ENCODE data around the gene GAD2. TPM values are rescaled to one million over a fixed set of nuclear protein-coding genes. Genes with fewer than 3 reads are reported as not detected.

Gene GAD2
- total RNA-seq, 1 donor from 2014 or later, result not detected

DNA sequence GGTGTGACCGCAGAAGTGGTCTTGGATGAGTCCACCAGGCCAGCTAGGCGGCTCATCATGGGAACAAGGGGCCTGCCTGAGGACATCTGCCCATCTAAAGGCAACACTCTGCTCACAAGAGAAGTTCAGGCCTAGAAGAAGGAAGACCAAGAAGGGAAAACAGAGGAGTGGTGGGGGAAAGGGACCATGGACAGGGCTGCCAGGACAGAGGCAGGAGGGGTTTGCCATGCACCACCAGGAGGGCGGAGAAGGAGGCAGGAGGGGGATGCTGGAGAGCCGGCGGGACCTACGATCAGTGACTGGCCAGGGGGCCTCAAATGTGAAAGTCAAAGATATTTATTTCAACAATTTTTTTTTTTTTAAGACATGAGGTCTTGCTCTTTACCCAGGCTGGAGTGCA is 33.1 kb downstream of the GAD2 start:
- Histone ChIP-seq H3K36me3 (ENCODE audit: control insufficient read depth in 3 of 3, insufficient read depth in 3 of 3, low read length in 3 of 3) (no peaks in the 10 kb centered on the region), H3K4me3 (ENCODE audit: low read length in 3 of 3) (no peak overlapping the region), H3K27ac (ENCODE audit: low read depth, low read length) (no peak overlapping the region), H3K4me1 (ENCODE audit: control insufficient read depth in 3 of 3, insufficient read depth in 3 of 3, low read length in 3 of 3) (no peaks in the 10 kb centered on the region), H3K9ac (ENCODE audit: low read depth in 1 of 3, low read length in 3 of 3) (no peak overlapping the region), H3K9me3 (ENCODE audit: control insufficient read depth in 3 of 3, low read length in 3 of 3) (peaks cover 0 to 1% (median 0%) of the 10 kb centered on the region in 3 donors), H3K27me3 (ENCODE audit: control insufficient read depth in 3 of 3, insufficient read depth in 3 of 3, low read length in 3 of 3) (no peaks in the 10 kb centered on the region)

DNA sequence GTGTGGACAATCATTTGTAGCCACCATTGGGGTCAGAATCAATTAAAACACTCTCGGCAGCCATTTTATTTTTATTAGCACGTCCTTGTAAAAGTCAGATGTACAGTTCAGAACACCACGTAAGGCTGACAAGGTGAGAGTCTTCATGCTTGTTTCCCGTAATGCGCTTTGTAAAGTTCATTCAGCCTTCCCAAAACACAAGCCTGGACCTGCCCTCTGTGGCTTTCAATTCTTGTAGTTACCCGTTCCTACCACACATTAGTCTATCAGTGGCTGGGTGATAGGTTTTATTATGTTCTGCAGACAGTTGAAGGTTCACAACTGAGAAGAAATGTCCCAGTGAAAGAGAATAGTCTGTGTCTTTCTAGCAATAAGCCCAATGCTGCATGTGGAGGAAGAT is 35.4 kb downstream of the GAD2 start:
- no peaks in the 10 kb centered on the region for H3K36me3 ChIP-seq (ENCODE audit: control insufficient read depth in 3 of 3, insufficient read depth in 3 of 3, low read length in 3 of 3)
- no peak overlapping the region for H3K27ac ChIP-seq (ENCODE audit: low read depth, low read length)
- peaks cover 0 to 2% (median 0%) of the 10 kb centered on the region in 3 donors for H3K9me3 ChIP-seq (ENCODE audit: control insufficient read depth in 3 of 3, low read length in 3 of 3)
- H3K9ac ChIP-seq (ENCODE audit: low read depth in 1 of 3, low read length in 3 of 3), result no peak overlapping the region
- H3K27me3 ChIP-seq (ENCODE audit: control insufficient read depth in 3 of 3, insufficient read depth in 3 of 3, low read length in 3 of 3), result no peaks in the 10 kb centered on the region
- no peak overlapping the region for H3K4me3 ChIP-seq (ENCODE audit: low read length in 3 of 3)
- no peaks in the 10 kb centered on the region for H3K4me1 ChIP-seq (ENCODE audit: control insufficient read depth in 3 of 3, insufficient read depth in 3 of 3, low read length in 3 of 3)

DNA sequence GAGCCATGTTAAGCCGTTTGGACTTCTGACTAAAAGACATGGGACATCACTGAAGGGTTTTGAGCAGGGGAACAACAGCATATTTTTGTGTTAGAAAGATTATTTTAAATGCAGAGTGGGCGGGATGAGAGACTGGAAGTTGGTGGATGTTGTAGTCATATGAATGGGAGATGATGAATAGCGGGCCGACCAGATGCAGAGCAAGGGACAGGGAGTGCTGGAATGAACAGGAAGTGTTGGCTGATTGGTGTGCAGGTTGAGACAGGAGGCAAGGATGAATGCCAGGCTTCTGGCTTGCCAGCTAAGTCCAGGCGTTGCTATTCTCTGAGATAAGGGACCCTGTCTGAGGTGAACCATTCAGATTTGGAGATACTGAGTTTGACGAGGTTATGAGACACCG is 38.0 kb downstream of the GAD2 start:
- H3K9me3 ChIP-seq (ENCODE audit: control insufficient read depth in 3 of 3, low read length in 3 of 3), result peaks cover 0 to 2% (median 0%) of the 10 kb centered on the region in 3 donors
- no peaks in the 10 kb centered on the region for H3K4me1 ChIP-seq (ENCODE audit: control insufficient read depth in 3 of 3, insufficient read depth in 3 of 3, low read length in 3 of 3)
- H3K36me3 ChIP-seq (ENCODE audit: control insufficient read depth in 3 of 3, insufficient read depth in 3 of 3, low read length in 3 of 3), result no peaks in the 10 kb centered on the region
- H3K9ac ChIP-seq (ENCODE audit: low read depth in 1 of 3, low read length in 3 of 3), result no peak overlapping the region
- no peak overlapping the region for H3K4me3 ChIP-seq (ENCODE audit: low read length in 3 of 3)
- H3K27me3 ChIP-seq (ENCODE audit: control insufficient read depth in 3 of 3, insufficient read depth in 3 of 3, low read length in 3 of 3), result no peaks in the 10 kb centered on the region
- H3K27ac ChIP-seq (ENCODE audit: low read depth, low read length), result no peak overlapping the region

DNA sequence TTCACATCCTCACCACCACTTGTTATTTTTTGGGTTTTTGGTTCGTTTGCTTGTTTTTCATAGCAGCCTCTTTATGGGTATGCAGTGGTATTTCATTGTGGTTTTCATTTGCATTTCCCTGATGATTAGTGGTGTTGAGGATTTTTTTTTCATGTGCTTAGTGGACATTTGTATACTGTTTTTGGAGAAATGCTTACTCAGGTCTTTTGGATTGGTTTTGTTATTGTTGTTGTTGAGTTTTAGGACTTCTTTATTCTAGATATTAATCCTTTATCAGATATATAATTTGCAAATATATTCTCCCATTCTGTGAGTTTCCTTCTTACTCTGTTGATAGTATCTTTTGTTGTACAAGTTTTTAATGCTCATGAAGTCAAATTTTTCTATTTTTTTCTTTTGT is 42.8 kb downstream of the GAD2 start:
- no peak overlapping the region for H3K4me3 ChIP-seq (ENCODE audit: low read length in 3 of 3)
- H3K4me1 ChIP-seq (ENCODE audit: control insufficient read depth in 3 of 3, insufficient read depth in 3 of 3, low read length in 3 of 3), result no peaks in the 10 kb centered on the region
- no peak overlapping the region for H3K27ac ChIP-seq (ENCODE audit: low read depth, low read length)
- H3K36me3 ChIP-seq (ENCODE audit: control insufficient read depth in 3 of 3, insufficient read depth in 3 of 3, low read length in 3 of 3), result no peaks in the 10 kb centered on the region
- no peaks in the 10 kb centered on the region for H3K27me3 ChIP-seq (ENCODE audit: control insufficient read depth in 3 of 3, insufficient read depth in 3 of 3, low read length in 3 of 3)
- H3K9me3 ChIP-seq (ENCODE audit: control insufficient read depth in 3 of 3, low read length in 3 of 3), result peaks cover 0 to 2% (median 0%) of the 10 kb centered on the region in 3 donors
- no peak overlapping the region for H3K9ac ChIP-seq (ENCODE audit: low read depth in 1 of 3, low read length in 3 of 3)

DNA sequence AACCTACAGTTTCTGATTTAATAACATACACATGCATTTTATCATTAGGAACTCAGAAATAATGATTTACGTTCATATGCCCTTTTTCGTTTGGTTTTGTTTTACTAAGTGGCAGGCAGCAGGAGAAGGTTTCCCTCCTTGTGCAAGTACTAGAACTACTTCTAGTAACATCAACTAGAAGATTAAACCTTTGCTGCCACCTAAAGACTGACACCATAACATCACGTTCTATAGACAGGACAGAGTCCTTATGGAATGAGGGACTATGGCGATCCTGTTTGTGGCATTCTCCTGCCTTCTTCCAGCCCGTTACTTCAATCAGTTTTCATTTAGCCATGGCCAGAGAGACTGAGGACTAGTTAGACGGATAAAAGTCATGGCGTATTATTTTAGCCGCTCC is 53.2 kb downstream of the GAD2 start:
- Histone ChIP-seq H3K4me3 (ENCODE audit: low read length in 3 of 3) (no peak overlapping the region), H3K4me1 (ENCODE audit: control insufficient read depth in 3 of 3, insufficient read depth in 3 of 3, low read length in 3 of 3) (no peaks in the 10 kb centered on the region), H3K36me3 (ENCODE audit: control insufficient read depth in 3 of 3, insufficient read depth in 3 of 3, low read length in 3 of 3) (no peaks in the 10 kb centered on the region), H3K27ac (ENCODE audit: low read depth, low read length) (no peak overlapping the region), H3K27me3 (ENCODE audit: control insufficient read depth in 3 of 3, insufficient read depth in 3 of 3, low read length in 3 of 3) (peaks cover 0 to 3% (median 0%) of the 10 kb centered on the region in 3 donors), H3K9ac (ENCODE audit: low read depth in 1 of 3, low read length in 3 of 3) (no peak overlapping the region), H3K9me3 (ENCODE audit: control insufficient read depth in 3 of 3, low read length in 3 of 3) (no peaks in the 10 kb centered on the region)

DNA sequence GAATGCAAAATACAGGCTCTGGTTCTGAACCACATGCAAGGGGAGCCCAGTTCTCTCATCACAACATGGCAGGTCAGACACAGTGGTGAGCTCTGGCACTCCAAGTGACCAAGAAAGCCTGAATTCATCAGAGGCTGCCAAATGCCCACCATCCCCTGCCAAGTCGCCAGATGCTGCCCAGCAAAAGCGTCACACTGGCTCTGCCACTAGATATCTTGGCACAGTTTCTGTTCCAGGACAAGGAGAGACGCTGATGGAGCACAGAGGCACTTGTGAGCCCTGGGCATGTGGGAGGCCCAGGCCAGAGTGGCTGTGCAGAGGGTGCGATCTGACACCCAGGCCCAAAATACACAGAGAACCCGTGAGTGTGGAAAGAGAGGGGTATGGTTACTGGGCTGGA is 57.8 kb downstream of the GAD2 start:
- Histone ChIP-seq H3K4me1 (ENCODE audit: control insufficient read depth in 3 of 3, insufficient read depth in 3 of 3, low read length in 3 of 3) (no peaks in the 10 kb centered on the region), H3K9me3 (ENCODE audit: control insufficient read depth in 3 of 3, low read length in 3 of 3) (no peaks in the 10 kb centered on the region), H3K27ac (ENCODE audit: low read depth, low read length) (no peak overlapping the region), H3K4me3 (ENCODE audit: low read length in 3 of 3) (no peak overlapping the region), H3K27me3 (ENCODE audit: control insufficient read depth in 3 of 3, insufficient read depth in 3 of 3, low read length in 3 of 3) (no peaks in the 10 kb centered on the region), H3K9ac (ENCODE audit: low read depth in 1 of 3, low read length in 3 of 3) (no peak overlapping the region), H3K36me3 (ENCODE audit: control insufficient read depth in 3 of 3, insufficient read depth in 3 of 3, low read length in 3 of 3) (no peaks in the 10 kb centered on the region)

DNA sequence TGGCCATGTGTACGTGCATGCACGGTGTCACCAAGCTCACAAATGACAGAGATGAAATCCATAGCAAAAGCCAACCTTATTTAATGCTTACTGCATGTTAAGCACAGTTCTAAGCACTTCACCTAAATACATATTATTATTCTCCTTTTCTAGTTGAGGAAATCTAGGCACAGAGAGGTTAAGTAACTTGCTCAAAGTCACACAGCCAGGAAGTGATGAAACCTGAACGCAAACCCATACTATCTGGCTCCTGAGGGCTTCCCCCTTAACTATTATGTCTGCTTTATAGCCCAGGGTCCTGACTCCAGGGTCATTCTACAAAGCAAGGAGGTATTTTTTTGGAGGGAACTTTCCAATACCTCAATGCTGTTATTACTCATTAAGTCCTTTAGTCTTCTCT is 61.7 kb downstream of the GAD2 start:
- no peak overlapping the region for H3K9ac ChIP-seq (ENCODE audit: low read depth in 1 of 3, low read length in 3 of 3)

DNA sequence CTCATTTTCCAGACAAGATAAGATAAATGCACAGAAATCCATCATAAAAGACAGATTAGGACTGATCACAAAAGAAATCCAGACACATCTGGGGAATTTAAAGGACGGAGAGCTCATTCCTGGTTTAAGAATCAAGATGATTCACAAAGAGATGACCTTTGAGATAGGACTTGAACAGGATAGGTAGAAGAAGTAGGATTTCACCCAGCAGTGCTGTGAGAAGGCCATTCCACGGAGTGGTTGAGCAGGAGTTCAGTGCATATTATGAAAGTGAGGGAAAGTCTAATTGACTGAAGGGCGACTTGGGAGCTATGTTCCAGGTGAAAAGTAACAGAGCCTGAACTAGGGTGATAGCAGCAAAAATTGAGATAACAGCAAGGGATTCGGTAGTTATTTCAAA is 73.7 kb downstream of the GAD2 start:
- H3K36me3 ChIP-seq (ENCODE audit: control insufficient read depth in 3 of 3, insufficient read depth in 3 of 3, low read length in 3 of 3), result no peaks in the 10 kb centered on the region

More for the DNA sequence above, 61.7 kb downstream of the GAD2 start:
- Histone ChIP-seq H3K27ac (ENCODE audit: low read depth, low read length) (no peak overlapping the region), H3K4me1 (ENCODE audit: control insufficient read depth in 3 of 3, insufficient read depth in 3 of 3, low read length in 3 of 3) (no peaks in the 10 kb centered on the region), H3K36me3 (ENCODE audit: control insufficient read depth in 3 of 3, insufficient read depth in 3 of 3, low read length in 3 of 3) (no peaks in the 10 kb centered on the region), H3K27me3 (ENCODE audit: control insufficient read depth in 3 of 3, insufficient read depth in 3 of 3, low read length in 3 of 3) (no peaks in the 10 kb centered on the region), H3K9me3 (ENCODE audit: control insufficient read depth in 3 of 3, low read length in 3 of 3) (no peaks in the 10 kb centered on the region), H3K4me3 (ENCODE audit: low read length in 3 of 3) (no peak overlapping the region)

DNA sequence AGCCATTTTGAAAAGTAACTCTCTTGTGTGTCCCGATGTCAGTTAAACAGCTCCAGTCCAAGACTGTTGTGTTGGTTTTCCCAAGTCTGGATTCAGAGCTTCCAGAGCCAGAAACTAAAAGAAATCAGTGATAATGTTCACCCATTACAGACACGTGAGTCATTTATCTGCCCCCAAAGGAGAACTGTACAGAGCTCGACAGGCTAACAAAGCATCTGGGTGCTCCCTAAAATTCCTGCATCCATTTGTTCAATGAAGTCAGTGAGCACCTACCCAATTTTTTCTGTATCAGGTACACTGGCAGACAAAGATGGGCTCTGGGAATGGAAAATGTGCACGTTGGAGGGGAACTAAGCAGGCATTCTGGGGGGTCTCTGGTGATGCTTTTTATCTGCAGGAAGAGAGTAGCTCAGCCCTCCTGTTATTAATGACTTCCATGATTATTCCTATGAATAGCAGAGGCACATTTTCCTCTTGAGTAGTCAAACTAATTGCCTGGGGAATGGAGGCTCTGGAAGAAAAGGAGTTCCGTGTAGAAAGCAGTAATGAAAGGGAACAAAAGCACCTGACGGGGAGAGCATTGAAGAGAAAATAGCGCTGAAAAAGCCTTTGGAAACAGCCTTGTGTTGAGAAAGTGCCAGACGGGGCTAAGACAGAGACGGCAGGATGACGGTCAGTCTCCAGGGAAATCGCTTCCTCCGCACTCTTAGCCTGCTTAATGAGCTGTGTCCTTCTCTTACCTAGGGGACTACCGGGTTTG is 75.3 kb downstream of the GAD2 start:
- H3K27ac ChIP-seq (ENCODE audit: low read depth, low read length), result no peak overlapping the region
- H3K4me3 ChIP-seq (ENCODE audit: low read length in 3 of 3), result no peak overlapping the region
- no peaks in the 10 kb centered on the region for H3K4me1 ChIP-seq (ENCODE audit: control insufficient read depth in 3 of 3, insufficient read depth in 3 of 3, low read length in 3 of 3)
- no peak overlapping the region for H3K9ac ChIP-seq (ENCODE audit: low read depth in 1 of 3, low read length in 3 of 3)
- H3K36me3 ChIP-seq (ENCODE audit: control insufficient read depth in 3 of 3, insufficient read depth in 3 of 3, low read length in 3 of 3), result no peaks in the 10 kb centered on the region
- H3K9me3 ChIP-seq (ENCODE audit: control insufficient read depth in 3 of 3, low read length in 3 of 3), result no peaks in the 10 kb centered on the region
- no peaks in the 10 kb centered on the region for H3K27me3 ChIP-seq (ENCODE audit: control insufficient read depth in 3 of 3, insufficient read depth in 3 of 3, low read length in 3 of 3)

More for the DNA sequence above, 73.7 kb downstream of the GAD2 start:
- Histone ChIP-seq H3K27ac (ENCODE audit: low read depth, low read length) (no peak overlapping the region), H3K27me3 (ENCODE audit: control insufficient read depth in 3 of 3, insufficient read depth in 3 of 3, low read length in 3 of 3) (no peaks in the 10 kb centered on the region), H3K4me1 (ENCODE audit: control insufficient read depth in 3 of 3, insufficient read depth in 3 of 3, low read length in 3 of 3) (no peaks in the 10 kb centered on the region), H3K9me3 (ENCODE audit: control insufficient read depth in 3 of 3, low read length in 3 of 3) (no peaks in the 10 kb centered on the region), H3K4me3 (ENCODE audit: low read length in 3 of 3) (no peak overlapping the region), H3K9ac (ENCODE audit: low read depth in 1 of 3, low read length in 3 of 3) (no peak overlapping the region)

DNA sequence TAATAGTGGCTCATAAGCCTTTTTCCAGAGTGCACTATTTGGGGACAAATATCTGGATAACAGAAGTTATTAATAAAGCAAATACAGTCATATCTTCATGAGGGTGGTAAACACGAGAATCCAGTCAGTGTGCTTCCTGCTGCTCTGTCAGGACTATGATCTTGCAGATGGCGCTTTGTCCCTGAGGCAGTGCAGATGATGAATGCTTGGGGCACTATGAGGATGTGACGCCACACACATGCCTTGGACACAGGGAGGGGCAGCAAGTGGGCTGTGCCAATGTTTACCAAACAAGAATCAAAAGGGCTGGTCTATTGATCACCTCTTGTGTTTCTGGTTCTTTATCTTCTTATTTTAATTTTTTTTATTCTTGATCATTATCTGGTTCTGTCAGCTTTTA is 79.8 kb downstream of the GAD2 start:
- Histone ChIP-seq H3K27ac (ENCODE audit: low read depth, low read length) (no peak overlapping the region), H3K4me3 (ENCODE audit: low read length in 3 of 3) (no peak overlapping the region), H3K4me1 (ENCODE audit: control insufficient read depth in 3 of 3, insufficient read depth in 3 of 3, low read length in 3 of 3) (no peaks in the 10 kb centered on the region), H3K9ac (ENCODE audit: low read depth in 1 of 3, low read length in 3 of 3) (no peak overlapping the region), H3K27me3 (ENCODE audit: control insufficient read depth in 3 of 3, insufficient read depth in 3 of 3, low read length in 3 of 3) (no peaks in the 10 kb centered on the region), H3K36me3 (ENCODE audit: control insufficient read depth in 3 of 3, insufficient read depth in 3 of 3, low read length in 3 of 3) (no peaks in the 10 kb centered on the region), H3K9me3 (ENCODE audit: control insufficient read depth in 3 of 3, low read length in 3 of 3) (no peaks in the 10 kb centered on the region)
